ENCODE measurements around the gene GJB6. TPM values are rescaled to one million over a fixed set of nuclear protein-coding genes. Genes with fewer than 3 reads are reported as not detected.

GJB6 gene
- total RNA-seq, 1 donor = not detected

- Histone ChIP-seq H4K20me1 (ENCODE audit: insufficient read depth, low read length) (no peaks in the 10 kb centered on the region), H2AFZ (ENCODE audit: low read length) (peak overlapping the region; percentile 30), H3K4me2 (ENCODE audit: insufficient read depth, low read length) (peak overlapping the region; percentile 77), H3K4me1 (ENCODE audit: insufficient read depth, low read length) (peaks cover 10% of the 10 kb centered on the region), H3K36me3 (ENCODE audit: insufficient read depth, low read length) (no peaks in the 10 kb centered on the region), H3K79me2 (ENCODE audit: insufficient read depth, low read length) (no peaks in the 10 kb centered on the region), H3K27ac (ENCODE audit: low read depth, low read length) (peak overlapping the region; percentile 1), H3K9me3 (ENCODE audit: low read depth, low read length) (no peaks in the 10 kb centered on the region), H3K4me3 (ENCODE audit: insufficient read depth, low read length) (peak overlapping the region; percentile 52), H3K27me3 (ENCODE audit: insufficient read depth, low read length) (peaks cover 50% of the 10 kb centered on the region)
- TF ChIP-seq, protein P1, sequence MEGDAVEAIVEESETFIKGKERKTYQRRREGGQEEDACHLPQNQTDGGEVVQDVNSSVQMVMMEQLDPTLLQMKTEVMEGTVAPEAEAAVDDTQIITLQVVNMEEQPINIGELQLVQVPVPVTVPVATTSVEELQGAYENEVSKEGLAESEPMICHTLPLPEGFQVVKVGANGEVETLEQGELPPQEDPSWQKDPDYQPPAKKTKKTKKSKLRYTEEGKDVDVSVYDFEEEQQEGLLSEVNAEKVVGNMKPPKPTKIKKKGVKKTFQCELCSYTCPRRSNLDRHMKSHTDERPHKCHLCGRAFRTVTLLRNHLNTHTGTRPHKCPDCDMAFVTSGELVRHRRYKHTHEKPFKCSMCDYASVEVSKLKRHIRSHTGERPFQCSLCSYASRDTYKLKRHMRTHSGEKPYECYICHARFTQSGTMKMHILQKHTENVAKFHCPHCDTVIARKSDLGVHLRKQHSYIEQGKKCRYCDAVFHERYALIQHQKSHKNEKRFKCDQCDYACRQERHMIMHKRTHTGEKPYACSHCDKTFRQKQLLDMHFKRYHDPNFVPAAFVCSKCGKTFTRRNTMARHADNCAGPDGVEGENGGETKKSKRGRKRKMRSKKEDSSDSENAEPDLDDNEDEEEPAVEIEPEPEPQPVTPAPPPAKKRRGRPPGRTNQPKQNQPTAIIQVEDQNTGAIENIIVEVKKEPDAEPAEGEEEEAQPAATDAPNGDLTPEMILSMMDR (IDR thresholded peaks at IDR 0.05; ENCODE audit: extremely low read depth, low read depth, low read length) = no peak
- DNase-seq (ENCODE audit: insufficient read length, low spot score, missing footprints) = no peak
Observed at GRCh38 chr13:20175406-20175794, 56.7 kb downstream of the GJB6 start.

GRCh38 chr13:20174656-20175405, 57.3 kb downstream of the GJB6 start:
- Histone ChIP-seq H3K9me3 (ENCODE audit: low read depth, low read length) (no peaks in the 10 kb centered on the region), H4K20me1 (ENCODE audit: insufficient read depth, low read length) (no peaks in the 10 kb centered on the region), H3K36me3 (ENCODE audit: insufficient read depth, low read length) (no peaks in the 10 kb centered on the region), H3K4me2 (ENCODE audit: insufficient read depth, low read length) (peak overlapping the region; percentile 77), H3K4me1 (ENCODE audit: insufficient read depth, low read length) (peaks cover 10% of the 10 kb centered on the region), H3K4me3 (ENCODE audit: insufficient read depth, low read length) (peak overlapping the region; percentile 52), H3K79me2 (ENCODE audit: insufficient read depth, low read length) (no peaks in the 10 kb centered on the region), H3K27me3 (ENCODE audit: insufficient read depth, low read length) (peaks cover 51% of the 10 kb centered on the region), H3K27ac (ENCODE audit: low read depth, low read length) (peak overlapping the region; percentile 1), H2AFZ (ENCODE audit: low read length) (peak overlapping the region; percentile 30)
- peak; percentile 97 for DNase-seq (ENCODE audit: insufficient read length, low spot score, missing footprints)
- TF ChIP-seq, protein P1 (IDR thresholded peaks at IDR 0.05; ENCODE audit: extremely low read depth, low read depth, low read length) = no peak

- H3K79me2 ChIP-seq (ENCODE audit: insufficient read depth, low read length) = no peaks in the 10 kb centered on the region
- H3K27me3 ChIP-seq (ENCODE audit: insufficient read depth, low read length) = peaks cover 38% of the 10 kb centered on the region
- no peak overlapping the region for H3K27ac ChIP-seq (ENCODE audit: low read depth, low read length)
- H3K4me2 ChIP-seq (ENCODE audit: insufficient read depth, low read length) = no peak overlapping the region
- TF ChIP-seq, protein P1 (IDR thresholded peaks at IDR 0.05; ENCODE audit: extremely low read depth, low read depth, low read length) = no peak
- H2AFZ ChIP-seq (ENCODE audit: low read length) = no peak overlapping the region
- no peaks in the 10 kb centered on the region for H4K20me1 ChIP-seq (ENCODE audit: insufficient read depth, low read length)
- peaks cover 10% of the 10 kb centered on the region for H3K4me1 ChIP-seq (ENCODE audit: insufficient read depth, low read length)
- no peaks in the 10 kb centered on the region for H3K9me3 ChIP-seq (ENCODE audit: low read depth, low read length)
- no peak overlapping the region for H3K4me3 ChIP-seq (ENCODE audit: insufficient read depth, low read length)
- DNase-seq (ENCODE audit: insufficient read length, low spot score, missing footprints) = no peak
- no peaks in the 10 kb centered on the region for H3K36me3 ChIP-seq (ENCODE audit: insufficient read depth, low read length)
Observed at GRCh38 chr13:20173116-20173746, 58.9 kb downstream of the GJB6 start.

Other genes starting within 250 kb of the GJB6 start
- under 0.01 TPM in 2 replicates for gene GJA3, start 71.3 kb downstream of the GJB6 start, total RNA-seq
- under 0.01 and 0.29 TPM in 2 replicates for gene GJB2, start 39.4 kb downstream of the GJB6 start, total RNA-seq